ELR (cell line): ENCODE data around the gene CLCN7.
A peak's percentile ranks its signal among the peaks of the same experiment; 100 is the strongest.

Experiments
- DNase-seq: peaks from one replicate; pipeline ENCODE4 v3.0.0-alpha.2; 2015; ENCODE audit warnings: low read depth

Gene CLCN7

DNA sequence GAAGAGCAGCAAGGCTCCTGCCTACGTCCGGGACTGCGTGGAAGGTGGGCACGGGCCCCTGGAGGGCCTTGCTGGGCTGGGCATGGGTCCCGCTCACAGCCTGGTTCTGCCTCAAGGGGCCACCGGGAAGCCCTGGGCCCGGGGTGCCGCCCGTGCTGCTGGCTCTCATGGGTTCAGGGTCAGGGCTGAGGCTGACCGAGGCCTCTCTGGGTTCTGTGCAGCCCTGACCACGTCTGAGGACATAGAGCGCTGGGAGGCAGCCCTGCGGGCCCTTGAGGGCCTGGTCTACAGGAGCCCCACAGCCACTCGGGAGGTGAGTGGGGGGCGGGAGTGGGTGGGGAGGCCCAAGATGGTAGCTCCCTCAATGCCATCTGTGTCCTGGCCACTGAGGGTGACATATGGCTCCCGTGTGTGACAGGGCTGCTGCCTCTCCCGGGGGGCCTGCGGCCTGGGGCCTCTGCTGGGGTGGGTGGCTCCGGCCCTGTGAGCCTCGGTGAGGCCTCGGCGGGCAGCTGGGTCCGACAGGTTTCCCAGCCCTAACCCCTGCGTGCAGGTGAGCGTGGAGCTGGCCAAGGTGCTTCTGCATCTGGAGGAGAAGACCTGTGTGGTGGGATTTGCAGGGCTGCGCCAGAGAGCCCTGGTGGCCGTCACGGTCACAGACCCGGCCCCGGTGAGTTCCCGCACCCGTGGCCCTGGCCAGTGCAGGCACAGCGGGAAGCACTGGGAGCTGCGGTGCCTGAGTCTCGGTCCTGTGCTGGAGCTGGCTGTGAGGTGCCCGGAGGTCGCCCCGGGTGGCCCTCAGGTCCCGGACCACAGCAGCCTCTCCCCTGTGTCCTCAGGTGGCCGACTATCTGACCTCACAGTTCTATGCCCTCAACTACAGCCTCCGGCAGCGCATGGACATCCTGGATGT is 27.5 kb upstream of the CLCN7 start:
- no peak for DNase-seq

DNA sequence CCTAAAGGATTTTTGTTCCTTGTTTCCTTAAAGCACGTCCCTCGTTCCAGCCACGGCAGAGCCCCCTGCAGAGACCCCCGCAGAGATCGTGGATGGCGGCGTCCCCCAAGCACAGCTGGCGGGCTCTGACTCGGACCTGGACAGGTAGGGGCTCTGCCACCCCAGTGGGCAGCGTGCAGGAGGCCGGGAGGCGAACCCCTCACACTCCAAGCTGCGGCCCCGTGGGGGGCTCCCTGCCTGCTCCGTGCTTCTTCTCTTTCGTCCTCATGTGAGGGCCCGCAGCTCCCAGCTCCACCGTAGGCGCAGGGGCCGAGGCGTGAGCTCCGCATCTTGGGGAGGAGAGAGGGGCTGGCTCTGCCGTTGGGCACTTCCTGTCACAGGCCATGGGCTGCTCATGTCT is 26.8 kb upstream of the CLCN7 start:
- no peak for DNase-seq

DNA sequence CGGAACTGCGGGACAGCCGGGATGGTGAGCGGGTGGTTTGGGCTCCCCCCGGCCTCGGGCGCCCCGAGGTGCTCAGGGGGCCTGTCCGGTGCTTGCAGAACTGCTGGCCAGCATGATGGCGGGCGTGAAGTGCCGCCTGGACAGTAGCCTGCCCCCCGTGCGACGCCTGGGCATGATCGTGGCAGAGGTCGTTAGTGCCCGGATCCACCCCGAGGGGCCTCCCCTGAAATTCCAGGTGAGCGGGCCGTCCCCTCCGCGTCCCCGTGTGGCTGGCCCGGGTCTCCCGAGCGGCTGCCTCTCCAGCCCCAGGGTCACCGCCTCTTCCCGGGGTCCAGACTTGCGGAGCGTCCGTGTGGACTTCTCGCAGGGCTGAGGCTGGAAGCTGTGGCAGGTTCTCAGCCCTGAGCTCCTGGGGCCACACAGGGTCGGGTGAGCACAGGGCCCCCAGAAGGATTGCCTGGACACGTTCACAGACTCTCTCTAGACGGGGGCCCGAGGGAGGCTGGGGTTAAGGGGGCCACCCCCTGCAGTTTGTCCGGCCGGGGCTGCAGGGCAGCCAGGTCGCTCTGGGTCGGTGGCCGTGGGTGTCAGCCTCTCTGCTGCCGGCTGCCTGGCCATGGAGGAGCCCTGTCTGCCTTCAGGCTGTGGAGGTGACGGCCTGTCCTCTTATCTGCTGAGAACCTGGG is 25.8 kb upstream of the CLCN7 start:
- no peak for DNase-seq

DNA sequence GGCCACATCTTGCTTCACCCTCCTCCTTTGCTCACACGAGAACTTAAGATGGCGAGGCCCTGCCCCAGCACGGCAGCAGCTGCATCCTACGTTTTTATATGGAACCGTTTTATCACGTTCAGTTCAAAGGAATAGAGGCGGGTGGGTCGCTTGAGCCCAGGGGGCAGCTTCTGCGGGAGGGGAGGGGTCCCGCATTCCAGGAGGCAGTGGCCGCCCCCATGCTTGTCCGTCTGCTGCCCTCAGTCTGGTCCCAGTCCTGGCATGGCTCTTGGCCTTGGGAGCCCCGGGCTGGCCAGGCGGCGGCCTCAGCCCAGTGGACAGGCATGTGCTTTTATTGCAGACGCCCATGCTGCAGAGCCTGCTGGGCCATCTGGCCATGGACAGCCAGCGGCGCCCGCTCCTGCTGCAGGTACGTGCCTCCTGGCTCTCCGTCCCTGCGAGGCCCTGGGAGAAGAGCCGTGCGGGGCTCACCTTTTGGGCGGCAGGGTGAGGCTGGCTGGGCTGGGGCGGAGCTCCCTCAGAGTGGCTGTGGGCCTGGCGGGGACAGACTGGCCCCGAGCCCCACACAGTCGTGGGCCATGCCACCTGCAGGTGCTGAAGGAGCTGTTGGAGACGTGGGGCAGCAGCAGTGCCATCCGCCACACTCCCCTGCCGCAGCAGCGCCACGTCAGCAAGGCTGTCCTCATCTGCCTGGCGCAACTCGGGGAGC is 25.1 kb upstream of the CLCN7 start:
- no peak for DNase-seq

DNA sequence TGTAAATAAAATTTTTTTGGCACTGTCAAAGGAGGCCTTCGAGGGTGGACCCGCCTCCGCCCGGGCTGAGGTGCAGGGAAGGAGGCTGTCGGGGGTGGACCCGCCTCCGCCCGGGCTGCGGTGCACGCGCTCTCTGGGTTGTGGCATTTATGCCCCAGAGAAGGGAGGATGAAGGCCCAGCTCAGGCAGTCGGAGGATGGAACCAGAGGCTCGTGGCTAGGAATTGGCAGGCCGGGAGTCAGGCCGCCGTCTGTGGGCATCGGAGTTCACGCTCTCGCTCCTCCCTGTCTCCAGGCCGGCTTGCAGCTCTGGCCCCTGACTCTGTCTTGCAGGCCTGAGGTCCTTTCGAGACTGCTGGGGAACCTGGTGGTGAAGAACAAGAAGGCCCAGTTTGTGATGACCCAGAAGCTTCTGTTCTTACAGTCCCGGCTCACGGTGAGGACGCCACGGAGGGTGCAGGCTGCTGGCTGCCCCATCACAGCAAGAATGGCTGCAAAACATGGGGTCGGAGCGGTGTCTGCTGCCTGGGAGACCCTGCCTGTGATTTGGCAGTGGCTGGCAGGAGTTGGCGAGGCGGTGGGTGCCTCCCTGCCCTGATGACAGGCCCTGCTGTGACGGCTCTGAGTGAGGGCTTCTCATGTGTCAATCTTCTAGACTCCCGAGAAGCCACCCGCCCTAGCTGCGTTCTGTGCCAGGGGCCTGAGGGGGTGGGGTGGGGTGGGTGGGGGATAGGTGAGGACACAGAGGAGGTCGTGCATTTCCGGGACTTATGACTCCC is 24.3 kb upstream of the CLCN7 start:
- no peak for DNase-seq

DNA sequence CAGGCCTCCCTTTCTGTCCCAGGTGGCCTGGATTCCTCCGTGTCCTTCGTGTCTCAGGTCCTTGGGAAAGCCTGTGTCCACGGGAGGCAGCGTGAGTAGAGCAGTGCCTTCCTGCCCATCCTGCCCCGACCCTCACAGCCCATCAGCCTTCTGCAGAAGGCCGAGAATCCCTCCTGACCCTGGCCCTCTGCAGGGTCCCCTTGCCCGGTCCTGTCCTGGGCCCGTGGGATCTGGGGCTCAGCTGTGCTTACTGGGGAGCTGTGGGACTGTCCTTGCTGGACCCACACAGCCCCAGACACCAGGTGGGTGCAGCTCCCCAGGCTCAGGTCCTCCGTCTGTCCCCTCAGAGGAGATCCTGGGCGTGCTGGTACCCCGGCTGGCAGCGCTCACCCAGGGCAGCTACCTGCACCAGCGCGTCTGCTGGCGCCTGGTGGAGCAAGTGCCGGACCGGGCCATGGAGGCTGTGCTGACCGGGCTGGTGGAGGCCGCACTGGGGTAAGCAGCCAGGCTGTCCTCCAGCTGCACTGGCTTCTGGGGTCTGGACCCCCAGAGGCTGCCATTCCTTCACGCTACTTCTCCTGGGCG is 22.3 kb upstream of the CLCN7 start:
- no peak for DNase-seq

DNA sequence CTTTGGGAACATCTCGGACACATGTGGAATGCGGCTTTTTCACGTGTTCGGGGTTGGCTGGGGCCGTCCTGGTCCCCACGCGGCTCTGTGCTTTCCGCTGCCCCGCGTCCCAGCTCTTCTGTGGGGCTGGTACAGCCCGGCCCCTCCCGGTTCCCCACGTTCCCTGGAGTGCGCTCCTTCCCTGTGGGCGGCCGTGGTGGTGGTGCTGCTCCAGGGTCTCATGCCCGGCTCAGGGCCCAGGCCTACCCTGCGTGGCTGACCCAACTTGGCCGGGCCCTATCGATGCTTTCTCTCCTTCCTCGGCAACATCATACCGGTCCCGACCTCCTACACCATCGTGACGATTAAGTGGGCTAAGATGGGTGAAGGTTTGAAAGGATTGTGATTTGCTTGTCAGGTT is 21.6 kb upstream of the CLCN7 start:
- no peak for DNase-seq

DNA sequence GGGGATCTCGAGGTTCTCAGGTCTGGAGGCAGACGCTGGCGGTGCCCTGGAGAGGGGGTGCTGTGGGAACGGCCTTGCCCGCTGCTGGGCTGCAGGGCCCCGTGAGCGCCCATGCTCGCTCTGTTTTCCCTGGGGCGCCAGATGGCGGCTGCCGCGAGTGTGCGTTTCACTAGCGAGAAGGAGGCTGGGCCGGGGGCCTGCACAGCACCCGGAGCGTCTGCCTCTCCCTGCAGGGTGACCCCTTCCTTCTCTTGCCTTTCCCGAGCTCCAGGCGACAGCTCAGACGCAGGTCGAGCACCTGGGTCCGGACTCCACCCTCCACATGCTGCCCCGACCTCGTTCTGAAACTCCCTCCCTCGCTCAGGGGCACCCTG is 21.0 kb upstream of the CLCN7 start:
- no peak for DNase-seq

DNA sequence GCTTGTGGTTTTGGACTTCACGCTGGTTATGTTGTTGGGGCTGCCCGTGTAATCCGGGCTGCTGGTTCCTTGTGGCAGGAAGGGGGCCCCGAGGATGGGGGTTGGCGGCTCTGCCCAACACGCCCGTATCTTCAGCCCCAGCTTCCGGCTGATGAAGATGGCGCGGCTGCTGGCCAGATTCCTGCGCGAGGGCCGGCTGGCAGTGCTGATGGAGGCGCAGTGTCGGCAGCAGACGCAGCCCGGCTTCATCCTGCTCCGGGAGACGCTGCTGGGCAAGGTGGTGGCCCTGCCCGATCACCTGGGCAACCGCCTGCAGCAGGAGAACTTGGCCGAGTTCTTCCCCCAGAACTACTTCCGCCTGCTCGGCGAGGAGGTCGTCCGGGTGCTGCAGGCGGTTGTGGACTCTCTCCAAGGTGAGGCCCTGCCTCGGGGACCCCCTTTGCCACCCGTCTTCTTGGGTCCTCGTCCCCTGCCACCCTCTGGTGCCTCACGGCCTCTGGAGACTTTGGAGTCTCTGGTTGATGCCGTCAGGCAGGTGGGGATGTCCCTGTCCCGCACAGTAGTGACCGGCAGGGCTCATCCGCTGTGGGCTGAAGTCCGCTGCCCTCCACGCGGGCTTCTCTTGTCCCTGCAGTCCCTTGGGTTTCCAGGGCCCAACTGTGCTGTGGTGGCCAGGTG is 20.5 kb upstream of the CLCN7 start:
- DNase-seq = no peak

DNA sequence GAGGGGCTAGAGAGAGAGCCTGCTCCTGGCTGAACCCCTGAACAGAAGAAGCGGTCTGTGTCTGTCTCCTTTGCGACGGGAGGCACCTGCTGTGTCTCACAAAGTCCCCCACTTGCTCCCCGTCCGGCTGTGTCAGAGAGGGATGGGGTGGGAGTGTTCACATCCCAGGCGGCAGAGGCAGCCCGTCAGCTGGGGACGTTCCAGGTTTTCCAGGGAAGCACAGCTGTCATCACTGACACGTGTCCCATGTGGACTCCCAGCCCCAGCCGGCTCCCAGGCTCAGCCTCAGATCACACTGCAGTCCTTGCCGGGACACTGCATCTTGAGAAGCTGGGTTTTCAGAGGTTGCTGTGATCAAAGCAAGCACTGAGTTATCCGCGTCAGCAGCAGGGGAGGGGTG is 19.9 kb upstream of the CLCN7 start:
- DNase-seq = no peak

DNA sequence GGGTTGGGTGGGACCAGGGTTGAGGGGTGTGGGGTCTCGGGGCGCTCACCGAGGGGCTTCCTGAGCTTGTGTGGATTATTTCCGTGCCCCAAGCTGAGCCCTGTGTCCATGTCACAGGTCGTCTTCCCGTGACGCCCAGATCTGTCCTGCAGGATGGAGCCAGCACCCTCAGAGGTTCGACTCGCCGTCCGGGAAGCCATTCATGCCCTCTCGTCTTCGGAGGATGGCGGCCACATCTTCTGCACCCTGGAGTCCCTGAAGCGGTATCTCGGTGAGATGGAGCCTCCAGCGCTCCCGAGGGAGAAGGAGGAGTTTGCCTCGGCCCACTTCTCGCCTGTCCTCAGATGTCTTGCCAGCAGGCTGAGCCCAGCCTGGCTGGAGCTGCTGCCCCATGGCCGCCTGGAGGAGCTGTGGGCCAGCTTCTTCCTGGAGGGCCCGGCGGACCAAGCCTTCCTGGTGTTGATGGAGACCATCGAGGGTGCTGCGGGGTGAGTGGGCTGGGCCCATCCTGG is 19.4 kb upstream of the CLCN7 start:
- peak; percentile 79 for DNase-seq

DNA sequence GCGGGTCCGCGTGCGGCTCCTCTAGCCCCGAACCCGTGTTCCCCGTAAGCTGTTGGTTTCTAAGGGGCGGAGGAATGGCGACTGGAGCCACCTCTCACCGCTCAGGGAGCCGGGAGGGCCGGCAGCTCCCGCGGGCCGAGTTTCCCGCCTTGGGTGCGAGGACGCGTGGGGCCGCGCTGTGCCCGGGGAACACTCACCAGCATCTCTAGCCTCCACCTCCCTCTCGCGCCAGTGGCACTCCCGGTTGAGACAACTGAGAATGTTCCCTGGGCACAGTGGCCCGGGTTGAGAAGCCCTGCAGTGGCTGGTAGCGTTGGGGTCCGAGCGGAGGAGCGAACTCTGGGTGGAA is 18.9 kb upstream of the CLCN7 start:
- DNase-seq = peak; percentile 47

DNA sequence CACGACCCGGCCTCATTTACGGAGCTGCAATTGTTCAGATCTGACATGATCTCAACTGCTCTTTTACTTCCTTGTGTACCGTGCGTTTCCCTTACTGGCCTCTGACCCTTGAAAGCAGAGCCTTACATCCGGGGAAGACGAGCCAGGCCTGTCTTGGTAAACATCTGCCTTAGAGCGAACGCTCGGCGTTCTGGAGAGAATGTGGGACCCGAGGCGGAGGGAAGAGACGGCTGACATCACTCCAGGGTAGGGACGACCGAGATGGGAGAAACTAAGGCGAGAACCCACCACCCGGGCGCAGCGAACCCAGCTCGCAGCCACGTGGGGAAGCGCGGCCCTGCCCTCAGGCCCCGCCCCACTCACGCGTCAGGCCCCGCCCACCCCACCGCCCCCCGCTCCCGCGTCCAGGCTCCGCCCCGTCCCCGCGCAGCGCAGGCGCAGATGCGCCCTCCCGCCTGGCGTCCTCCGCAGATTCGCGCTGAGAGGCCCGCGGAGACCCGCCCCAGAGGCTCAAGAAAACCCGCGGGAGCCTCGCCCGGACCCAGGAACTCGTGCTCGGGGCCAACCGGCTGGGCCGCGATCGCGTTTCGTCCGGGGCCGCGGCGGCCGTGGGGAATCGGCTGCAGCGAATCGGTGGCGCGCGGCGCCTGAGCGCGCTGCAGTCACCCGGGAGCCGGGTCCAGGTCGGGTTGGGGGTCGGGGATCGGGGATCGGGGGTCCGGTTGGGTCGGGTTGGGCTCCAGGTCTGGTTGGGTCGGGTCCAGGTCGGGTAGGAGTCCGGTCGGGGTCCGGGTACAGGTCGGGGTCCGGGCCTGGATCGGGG is 18.3 kb upstream of the CLCN7 start, which contains the start of gene TELO2:
Gene TELO2, plus strand, starts transcription at position 438 of the 823 bp plus-strand sequence. CDS start 922 bp downstream, outside the sequence.
- DNase-seq = peak; percentile 79

DNA sequence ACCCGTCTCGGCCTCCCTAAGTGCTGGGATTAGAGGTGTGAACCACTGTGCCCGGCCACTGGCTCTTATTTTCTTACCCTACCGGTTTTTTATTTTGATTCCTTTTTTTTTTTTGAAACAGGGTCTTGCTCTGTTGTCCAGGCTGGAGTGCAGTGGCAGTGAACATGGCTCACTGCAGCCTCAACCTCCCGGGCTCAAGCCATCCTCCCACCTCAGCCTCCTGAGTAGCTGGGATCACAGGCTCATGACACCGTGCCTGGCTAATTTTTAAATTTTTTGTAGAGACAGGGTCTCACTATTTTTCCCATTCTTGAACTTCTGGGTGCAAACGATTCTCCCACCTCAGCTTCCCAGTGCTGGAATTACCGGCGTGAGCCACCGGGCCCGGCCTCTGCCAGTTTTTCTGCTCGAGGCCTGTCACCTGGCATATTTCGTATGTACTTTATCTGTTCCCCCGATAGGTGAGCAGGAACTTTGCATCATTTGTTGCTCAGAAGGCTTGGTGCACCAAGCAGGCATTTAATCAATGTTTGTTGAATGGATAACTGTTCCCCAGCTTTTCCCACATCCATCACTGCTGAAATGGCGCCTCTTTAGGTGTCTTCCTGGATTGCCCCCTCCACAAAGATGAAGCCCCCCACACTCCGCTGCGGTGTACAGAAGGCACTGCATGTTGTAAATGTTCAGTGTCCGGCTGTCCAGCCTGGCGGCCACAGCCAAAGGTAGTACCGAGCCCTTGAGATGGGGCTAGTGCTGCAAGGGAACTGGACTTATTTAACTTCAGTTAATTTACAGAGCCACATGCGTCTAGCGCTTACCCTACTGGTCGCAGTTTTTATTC is 17.5 kb upstream of the CLCN7 start:
- no peak for DNase-seq

DNA sequence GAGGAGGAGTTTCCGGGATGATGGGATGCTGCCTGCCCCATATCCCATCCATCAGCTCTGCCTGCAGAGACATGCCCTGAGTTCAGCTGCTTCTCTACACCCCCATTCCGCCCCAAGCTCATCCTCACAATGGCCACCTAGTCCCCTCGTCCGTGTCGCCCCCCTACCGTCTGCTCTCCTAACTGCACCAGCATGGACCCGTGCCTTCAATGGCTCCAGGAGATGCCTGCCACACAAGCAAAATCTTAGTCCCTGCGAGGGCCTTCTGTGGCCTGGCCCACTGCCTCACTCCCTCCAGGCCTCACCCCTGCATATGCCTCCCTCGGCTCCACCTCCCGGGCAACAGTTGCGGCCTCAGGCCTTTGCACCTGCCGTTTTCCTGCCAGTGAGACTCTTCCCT is 16.5 kb upstream of the CLCN7 start:
- DNase-seq = no peak

DNA sequence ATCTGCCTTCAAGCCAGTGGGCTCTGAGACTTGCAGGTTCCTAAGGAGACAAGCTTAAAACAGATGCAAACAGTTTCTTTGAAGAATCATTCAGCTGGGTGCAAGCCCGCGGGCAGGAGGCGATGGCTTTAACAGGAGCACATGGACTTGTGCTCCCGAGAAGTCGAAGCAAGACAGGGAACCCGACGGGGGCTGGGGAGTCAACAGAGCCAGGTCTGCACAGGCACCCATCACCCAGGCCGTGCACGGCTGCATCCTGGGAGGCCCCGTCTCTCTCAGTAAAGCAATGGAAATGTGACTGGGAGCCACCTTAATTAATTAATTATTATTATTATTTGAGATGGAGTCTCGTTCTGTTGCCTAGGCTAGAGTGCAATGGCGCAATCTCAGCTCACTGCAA is 14.2 kb upstream of the CLCN7 start:
- DNase-seq = no peak

DNA sequence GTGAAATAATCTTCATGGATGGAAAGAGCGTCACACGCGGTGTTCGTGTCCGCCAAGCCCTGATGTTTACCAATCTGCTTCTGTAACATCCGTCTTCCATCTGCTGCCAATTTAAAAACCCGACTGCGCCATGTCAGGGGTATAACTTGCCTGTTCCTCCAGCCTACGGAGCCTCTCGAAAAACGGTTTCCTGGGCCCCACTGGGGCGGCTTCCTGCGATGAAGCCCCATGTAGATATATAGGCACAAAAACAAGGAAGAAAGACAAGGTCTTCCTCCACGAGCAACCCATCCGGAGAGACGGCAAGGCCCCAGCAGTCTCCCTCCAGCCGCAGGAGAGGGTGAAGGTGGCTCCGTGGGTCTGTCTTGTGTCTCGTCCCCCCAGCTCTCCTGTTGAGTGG is 13.8 kb upstream of the CLCN7 start, which contains the start of gene PTX4:
Gene PTX4, minus strand, starts transcription at position 326 of the 400 bp plus-strand sequence. Its CDS starts 35 bp downstream, at position 291.
- no peak for DNase-seq

DNA sequence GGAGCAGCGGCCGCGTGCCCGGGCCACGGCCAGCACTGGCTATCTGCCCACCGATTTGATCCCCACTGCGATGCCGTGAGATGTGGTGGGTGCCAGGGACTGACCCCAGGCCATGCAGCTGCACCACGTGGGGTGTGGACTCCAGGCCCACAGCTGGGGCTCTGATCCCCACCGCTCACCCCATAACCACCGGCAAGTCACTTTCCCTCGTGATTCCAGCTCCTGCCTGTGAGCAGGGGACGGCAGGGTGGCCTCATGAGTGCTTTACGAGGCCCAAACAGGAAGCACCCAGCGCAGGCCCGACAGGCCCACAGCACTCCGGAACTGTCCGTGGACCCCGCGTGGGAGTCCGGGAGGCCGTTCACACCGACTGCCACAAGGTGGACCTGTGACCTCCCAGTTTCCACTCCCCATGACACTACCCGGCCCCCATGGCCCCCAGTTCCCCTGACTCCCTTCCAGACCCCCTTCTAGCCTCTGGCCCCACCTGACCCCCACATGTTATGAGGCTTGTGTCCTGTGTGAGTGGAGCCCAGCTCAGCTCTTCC is 13.3 kb upstream of the CLCN7 start:
- no peak for DNase-seq
